NCI-H1417 treated with DMSO at 0.1 percent for 48 hours (cell line): ENCODE data around the gene FZD10.

Source experiments
- DNase-seq: peaks from one replicate; lab custom pipeline; 2025; lab: John Stamatoyannopoulos, UW

The FZD10 gene

GRCh38 chr12:130154276-130155070 lies 7.8 kb upstream of the FZD10 start:
- DNase-seq, result no peak

GRCh38 chr12:130155416-130156073 lies 6.7 kb upstream of the FZD10 start:
- no peak for DNase-seq

DNA sequence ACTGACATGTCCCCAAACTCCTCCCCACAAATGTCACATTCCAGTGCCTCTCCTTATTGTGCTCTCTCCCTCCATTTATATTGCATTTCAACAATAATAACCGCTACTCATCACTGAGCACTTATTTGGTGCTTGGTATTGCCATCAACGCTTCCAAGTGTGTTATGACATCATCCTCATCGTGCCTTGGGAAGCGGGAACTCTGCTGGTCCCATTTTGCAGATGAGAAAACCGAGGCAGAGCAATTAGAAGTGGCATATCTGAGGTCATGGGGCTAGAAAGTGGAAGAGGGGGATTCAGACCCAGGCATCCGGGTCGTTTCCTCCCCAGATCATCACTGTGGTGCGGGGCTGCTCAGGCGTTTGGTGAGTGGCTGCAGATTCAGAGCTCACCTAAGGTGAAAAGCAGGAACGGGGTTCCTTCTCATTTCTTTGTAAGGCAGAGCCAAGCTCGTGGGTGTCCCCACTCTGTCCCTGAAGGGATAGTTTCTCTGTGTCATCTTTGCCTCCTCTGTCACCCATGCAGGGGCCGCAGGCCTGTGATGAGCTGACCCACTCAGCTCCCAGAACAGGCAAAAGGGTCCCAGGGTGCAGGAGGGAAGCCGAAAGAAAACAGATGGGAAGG lies 5.5 kb upstream of the FZD10 start:
- DNase-seq, result no peak

- no peak for DNase-seq
Measured at GRCh38 chr12:130157998-130158753, 4.1 kb upstream of the FZD10 start.

DNA sequence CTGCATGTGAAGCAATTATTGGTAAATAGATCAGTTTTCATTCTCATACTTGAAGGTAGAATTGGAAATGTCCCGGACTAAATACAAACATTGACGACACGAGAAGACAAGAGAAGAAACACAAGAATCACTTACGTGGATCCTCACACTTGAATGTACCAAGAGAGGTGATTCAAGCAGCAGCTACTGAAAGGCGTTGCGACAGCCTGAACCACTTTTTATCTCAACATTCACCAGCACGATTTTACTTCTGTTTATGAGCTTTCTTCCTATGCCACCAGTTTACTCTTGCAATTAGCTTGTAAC lies 3.6 kb upstream of the FZD10 start:
- no peak for DNase-seq

- no peak for DNase-seq
Measured at GRCh38 chr12:130160306-130160705, 2.0 kb upstream of the FZD10 start.

- DNase-seq, result no peak
Measured at GRCh38 chr12:130160711-130161231, 1.5 kb upstream of the FZD10 start.

DNA sequence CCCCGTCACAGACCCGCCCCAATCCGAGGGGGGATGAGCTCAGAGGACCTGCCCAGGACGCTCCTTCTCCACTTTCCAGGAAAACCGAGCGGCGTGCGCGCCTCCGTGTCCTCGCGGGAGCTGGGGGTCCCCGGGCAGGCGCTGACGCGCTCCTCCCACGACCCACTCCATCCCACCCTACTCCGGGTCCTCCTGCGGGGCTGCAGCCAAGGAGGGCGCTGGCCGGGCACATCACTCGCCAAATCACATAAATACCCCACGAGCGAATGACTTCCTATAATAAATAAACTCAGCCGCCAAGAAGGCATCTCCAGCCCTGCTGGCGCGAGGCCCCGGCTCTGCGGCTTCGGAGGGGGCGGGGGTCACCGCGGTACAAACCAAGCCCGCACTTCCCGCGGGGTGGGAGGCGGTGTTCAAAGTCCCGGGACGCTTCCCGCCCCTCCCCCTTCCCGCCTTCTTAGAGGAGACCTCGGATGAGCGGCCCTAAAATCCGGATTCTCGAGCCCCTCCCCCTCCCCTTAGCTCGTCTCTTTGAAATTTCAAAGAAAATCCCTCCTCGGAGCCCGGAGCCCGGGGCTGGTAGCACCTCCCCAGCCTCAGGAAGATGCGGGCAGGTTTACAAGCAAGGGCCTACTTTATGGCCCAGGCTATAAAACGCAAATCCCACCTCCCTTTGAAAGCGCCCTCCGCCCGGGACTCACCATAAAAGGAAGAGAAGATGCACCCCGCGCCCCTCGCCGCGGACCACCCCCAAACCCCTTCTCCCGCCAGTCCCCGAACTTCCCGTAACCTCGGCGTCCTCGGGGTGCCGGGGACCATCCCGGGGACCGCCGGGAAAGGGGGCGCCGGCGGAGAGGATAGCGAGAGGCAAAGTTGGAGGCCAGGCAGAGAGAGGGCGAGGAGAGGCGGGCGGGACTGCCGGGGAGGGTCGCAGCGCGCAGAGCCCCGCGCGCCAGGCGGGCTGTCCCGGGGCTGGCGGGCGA lies 712 bp upstream of the FZD10 start:
- no peak for DNase-seq

GRCh38 chr12:130162745-130163460 lies 639 bp downstream of the FZD10 start:
- no peak for DNase-seq

- no peak for DNase-seq
Measured at GRCh38 chr12:130163461-130164215, 1.4 kb downstream of the FZD10 start.

DNA sequence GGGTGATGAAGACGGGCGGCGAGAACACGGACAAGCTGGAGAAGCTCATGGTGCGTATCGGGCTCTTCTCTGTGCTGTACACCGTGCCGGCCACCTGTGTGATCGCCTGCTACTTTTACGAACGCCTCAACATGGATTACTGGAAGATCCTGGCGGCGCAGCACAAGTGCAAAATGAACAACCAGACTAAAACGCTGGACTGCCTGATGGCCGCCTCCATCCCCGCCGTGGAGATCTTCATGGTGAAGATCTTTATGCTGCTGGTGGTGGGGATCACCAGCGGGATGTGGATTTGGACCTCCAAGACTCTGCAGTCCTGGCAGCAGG lies 1.9 kb downstream of the FZD10 start:
- no peak for DNase-seq

DNA sequence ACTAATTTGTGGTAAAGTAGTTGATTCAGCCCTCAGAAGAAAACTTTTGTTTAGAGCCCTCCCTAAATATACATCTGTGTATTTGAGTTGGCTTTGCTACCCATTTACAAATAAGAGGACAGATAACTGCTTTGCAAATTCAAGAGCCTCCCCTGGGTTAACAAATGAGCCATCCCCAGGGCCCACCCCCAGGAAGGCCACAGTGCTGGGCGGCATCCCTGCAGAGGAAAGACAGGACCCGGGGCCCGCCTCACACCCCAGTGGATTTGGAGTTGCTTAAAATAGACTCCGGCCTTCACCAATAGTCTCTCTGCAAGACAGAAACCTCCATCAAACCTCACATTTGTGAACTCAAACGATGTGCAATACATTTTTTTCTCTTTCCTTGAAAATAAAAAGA lies 2.7 kb downstream of the FZD10 start:
- no peak for DNase-seq

DNA sequence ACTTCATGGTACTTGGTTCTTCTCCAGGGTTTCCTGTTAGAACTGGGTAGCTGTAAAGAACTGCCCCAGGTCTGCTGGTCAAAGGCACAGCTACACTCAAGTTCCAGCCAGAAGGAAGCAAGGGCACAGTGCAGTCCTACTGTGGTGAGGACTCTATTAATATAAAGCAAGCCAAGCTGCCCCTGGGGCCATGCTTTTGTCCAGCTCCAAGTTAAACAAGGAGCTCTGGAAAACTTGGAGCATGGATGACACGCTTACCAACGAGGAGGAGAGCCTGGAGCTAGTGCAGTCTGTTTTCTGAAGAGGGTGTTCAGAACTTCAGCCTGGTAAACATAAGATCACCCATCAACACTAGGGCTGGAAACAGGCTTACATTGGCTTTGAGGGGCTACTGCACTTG lies 4.0 kb downstream of the FZD10 start:
- no peak for DNase-seq

DNA sequence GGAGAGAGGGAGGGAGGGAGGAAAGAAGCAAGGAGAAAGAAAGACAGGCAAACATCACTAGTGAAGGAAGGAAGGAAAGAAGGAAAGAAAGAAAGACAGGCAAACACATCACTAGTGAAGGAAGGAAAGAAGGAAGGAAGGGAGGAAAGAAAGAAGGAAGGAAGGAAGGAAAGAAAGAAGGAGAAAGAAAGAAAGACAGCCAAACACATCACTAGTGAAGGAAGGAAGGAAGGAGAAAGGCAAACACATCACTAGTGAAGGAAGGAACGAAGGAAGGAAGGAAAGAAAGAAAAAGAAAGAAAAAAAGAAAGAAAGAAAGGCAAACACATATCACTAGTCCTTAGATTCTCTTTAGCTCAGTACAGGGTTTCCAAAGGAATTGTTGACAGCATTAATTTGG lies 5.3 kb downstream of the FZD10 start:
- no peak for DNase-seq

GRCh38 chr12:130169256-130169655 lies 7.0 kb downstream of the FZD10 start:
- DNase-seq, result no peak

DNA sequence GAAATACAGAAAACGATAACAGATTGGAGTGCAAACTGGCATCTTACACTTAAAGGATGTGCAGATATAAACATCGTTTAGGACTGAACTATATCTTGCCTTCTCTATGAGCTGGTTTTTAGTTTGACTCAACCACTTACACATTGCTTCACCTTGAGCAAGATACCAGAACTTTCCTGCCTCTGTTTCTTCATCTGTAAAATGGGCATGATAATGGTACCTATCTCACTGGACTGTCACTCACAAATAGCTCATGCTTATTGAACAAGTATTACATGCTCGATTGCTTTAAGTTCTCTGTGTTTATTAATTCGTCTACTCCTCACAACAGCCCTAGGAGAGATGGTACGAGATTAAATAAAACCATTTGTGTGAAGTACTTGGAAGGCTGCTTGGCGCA lies 7.7 kb downstream of the FZD10 start:
- no peak for DNase-seq

DNA sequence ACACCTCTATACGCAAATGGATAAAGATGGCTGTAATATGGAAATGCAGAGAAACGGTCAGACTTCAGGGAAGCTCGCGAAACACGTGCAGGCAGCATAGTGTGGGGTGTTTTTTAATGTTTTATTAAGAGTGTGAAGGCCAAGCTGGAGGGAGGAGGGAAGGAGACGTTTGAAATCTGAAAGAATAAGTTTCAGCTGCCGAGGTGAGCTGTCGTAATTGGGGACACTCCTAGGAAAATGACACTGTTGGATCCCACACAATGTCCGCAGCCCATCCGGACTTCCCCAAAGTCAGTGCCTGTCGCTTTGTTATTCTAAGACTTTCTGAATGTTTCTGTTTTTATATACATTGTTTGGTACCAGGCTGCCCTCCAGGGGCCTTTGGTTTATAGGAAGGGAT lies 8.3 kb downstream of the FZD10 start:
- DNase-seq, result no peak

- DNase-seq, result no peak
Measured at GRCh38 chr12:130177635-130178242, 15.5 kb downstream of the FZD10 start.

GRCh38 chr12:130178282-130178681 lies 16.0 kb downstream of the FZD10 start:
- no peak for DNase-seq

- DNase-seq, result no peak
Measured at GRCh38 chr12:130179191-130179590, 16.9 kb downstream of the FZD10 start.
